ENCODE data around the gene ST6GALNAC3. TPM values are rescaled to one million over a fixed set of nuclear protein-coding genes. Genes with fewer than 3 reads are reported as not detected.
A peak's percentile ranks its signal among the peaks of the same experiment; 100 is the strongest.
"Not testable (repeated sequence)": the region's sequence is repeated elsewhere in the genome, so short reads cannot be mapped to it uniquely, and the experiment has no call there.

ST6GALNAC3 gene
- total RNA-seq, 1 donor from 2014 or later, result 7.2 TPM

DNA sequence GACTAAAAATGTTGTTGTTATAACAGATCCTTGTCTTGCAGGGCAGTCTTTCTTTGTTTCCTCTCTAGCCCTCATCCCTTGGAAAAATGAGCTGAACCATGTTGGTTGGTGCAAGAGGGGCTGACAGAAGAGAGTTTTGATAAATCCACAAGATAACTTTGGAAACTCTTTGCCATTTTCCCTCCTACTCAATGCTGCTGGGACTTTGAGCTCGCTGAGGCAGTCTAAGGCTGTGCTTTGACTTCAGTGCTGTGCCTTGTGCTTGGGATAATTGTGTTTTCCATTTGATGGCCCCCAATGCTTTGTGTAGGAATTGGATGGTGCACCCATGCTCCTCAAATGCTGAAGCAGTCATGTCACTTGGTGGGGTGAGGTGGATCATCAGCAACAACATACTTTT lies 31.7 kb downstream of the ST6GALNAC3 start:
- no peak for DNase-seq (ENCODE audit: low spot score)

DNA sequence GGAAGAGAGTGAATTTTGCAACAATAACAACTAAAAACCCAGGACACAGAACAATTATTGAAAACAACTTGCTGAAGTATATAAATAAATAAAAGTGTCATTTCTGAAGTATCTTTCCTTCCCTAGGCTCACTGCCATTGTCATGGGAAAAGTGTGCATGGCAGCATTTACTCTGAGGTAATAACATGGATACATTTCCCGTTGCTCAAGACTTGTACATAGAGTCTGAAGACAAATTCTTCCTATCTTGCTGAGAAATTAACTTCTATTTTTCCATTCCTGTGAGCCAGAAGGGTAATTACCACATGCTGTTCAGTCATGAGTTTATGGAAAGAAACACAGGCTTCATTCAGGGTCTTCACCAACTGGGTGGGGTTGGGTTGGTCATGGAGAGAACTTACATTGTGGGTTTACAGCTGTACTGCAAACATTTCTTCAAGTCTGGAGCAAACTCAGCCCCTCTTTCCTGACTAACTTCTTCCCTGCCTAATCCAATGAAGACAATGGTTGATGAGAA lies 32.2 kb downstream of the ST6GALNAC3 start:
- no peak for DNase-seq (ENCODE audit: low spot score)

DNA sequence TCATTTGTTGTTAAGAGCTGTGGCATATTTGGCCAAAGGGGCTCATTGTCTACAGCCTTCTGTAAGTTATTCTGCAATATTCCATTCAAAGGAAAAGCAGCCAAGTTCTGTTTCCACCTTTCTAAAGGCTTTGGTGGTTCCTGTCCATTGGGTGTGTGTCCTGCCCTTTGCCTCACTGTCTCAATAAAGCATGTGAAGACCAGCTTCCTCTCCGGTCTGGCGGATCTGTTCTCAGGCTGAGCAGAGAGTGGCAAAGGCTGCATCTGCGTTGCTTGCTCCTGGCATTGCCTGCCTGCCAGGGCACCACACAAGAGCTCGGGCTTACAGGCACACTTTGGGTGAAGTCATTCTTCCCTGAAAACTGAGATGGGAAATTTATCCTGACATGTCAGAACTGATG lies 34.9 kb downstream of the ST6GALNAC3 start:
- no peak for DNase-seq (ENCODE audit: low spot score)

DNA sequence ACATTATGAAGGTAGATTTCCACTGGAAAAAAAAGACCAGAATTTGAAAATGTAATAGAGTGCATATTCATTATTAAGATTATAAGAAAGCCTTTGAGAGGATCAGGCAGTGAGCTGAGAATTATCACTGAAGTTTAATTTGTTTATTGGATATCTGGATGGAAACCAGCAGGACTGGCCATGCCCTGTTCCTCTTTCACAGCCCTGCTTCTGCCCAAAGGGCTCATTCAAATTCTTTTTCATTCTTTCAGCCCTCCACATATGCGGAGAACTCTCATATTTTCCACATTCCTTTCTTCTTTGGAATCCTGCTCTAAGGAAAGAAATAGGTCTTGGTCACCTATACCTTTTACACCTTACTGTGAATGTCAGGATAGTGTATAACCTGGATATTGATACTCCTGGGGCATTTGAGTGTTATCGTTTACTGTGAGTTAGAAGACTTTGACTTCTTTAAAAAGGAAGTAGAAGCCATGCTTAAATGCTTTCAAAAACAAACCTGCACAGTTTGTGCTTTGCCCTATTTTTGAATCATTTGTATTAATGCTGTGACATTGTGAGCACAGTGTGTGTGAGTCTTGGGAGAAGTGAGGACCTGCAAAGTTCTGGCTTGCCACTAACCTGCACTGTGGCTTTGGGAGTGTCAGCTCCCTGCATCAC lies 35.5 kb downstream of the ST6GALNAC3 start:
- no peak for DNase-seq (ENCODE audit: low spot score)

DNA sequence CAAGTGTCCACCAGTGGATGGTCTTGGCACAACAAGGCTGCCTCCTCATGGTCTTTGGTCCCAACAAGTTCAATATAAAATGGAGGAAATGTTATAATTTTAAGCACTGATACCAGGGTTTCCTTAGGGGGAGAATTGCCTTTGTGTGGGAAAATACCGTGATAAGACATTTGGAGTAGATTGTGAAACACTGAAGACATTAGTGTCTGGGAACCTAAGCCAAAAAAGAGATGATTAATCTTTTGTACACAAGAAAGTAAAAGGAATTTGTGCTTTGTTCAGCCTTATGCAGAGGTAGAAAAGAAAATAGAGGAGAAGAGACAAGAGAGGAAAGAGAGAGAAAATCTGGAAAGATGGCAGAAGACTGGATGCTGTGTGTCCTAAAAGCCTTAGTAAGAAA lies 36.1 kb downstream of the ST6GALNAC3 start:
- DNase-seq (ENCODE audit: low spot score), result no peak

DNA sequence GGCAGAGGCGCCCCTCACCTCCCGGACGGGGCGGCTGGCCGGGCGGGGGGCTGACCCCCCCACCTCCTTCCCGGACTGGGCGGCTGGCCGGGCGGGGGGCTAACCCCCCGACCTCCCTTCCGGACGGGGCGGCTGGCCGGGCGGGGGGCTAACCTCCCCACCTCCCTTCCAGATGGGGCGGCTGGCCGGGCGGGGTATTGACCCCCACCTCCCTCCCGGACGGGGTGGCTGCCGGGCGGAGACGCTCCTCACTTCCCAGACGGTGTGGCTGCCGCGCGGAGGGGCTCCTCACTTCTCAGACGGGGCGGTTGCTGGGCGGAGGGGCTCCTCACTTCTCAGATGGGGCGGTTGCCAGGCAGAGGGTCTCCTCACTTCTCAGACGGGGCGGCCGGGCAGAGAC lies 37.8 kb downstream of the ST6GALNAC3 start:
- DNase-seq (ENCODE audit: low spot score), result not testable (repeated sequence)

DNA sequence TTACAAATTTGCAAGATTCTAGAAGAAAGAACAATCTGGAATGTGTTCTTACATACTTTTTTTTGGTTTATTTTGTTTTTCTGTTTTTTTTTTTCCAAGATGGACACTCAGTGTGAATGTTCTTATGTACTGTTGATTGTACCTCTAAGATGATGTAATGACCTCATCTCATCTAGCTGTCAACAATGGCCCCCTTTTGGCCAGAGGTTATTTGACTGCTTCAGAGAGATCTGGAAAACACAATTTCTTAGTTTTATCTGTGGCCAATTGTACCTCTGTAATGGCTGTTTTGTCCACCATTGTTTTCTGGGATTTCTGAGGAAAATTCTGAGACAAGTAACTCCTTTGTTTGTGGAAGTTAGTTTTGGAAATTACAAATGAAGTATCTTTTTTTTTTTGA lies 38.9 kb downstream of the ST6GALNAC3 start:
- DNase-seq (ENCODE audit: low spot score), result no peak

DNA sequence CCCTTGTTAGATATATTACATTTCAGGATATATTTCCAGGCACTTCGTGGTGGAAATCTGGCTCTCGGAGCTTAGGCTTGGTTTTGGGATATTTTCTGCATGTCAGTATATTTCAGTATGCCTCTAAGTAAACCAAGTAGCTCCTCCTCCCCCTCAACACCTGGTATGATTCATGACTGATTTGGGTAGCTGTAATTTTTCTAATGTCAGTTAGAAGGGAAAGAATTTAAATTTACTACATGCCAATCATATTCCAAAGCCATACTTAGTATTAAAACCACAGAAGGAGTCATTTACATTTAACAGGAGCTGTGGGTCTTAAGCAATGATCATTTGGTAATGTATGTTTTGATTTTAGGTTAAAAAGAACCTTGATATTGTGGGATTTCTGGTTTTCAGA lies 40.6 kb downstream of the ST6GALNAC3 start:
- DNase-seq (ENCODE audit: low spot score), result no peak

DNA sequence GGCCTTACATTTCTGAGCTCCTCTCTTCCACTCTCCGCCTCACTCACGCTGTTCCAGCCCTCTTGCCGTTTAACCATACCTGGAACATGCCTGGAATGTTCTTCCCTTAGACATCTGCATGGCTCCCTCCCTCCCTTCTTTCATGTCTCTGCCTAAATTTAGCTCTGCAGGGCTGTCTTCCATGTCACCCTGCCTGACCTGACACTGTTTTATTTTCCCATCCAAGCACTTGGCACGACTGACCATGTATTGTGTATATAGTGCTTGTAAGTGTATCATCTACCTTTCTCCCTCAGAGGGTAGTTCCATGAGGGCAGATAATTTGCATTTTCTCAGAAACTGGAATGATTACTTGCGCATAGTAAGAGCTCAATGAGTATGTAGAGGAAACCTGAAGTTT lies 47.3 kb downstream of the ST6GALNAC3 start:
- DNase-seq (ENCODE audit: low spot score), result no peak

DNA sequence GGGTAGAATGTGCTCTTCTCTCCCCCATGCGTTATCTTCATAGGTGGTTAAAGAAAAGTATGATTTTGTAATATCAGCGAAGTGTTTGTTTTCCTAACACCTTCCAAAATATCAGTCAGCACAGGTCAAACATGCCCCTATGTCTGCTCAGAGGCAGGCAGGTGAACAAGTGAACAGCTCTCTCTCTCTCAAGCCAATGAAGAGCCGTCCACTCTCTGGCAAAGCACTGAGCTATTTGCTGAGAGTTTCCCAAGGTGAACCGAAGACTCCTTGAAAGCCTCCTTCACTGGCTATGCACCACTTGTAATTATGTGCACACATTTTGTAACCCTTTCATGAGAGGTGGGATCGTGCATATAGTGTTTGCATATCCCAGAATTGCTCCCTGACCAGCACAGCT lies 47.7 kb downstream of the ST6GALNAC3 start:
- no peak for DNase-seq (ENCODE audit: low spot score)

DNA sequence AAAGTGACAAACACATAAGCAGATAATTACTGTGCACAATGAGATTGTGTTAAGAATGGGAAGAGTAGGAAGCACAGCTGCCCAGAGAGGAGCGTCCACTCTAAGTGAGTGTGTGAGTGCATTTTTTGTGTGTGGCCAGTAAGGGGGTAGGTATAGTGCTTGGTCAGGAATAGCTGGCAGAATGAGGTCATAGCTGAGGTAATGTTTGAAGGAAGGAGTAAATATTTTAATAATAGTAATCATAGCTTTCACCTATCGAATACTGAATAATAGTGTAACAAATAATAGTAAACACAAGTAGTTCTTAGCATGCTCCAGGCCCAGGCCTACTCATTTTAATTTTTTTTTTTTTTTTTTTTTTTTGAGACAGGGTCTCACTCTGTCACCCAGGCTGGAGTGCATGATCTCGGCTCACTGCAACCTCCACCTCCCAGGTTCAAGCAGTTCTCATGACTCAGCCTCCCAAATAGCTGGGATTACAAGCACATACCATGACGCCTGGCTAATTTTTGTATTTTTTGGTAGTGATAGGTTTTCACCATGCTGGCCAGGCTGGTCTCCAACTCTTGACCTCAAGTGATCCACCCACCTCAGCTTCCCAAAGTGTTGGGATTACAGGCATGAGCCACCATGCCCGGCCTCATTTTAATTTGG lies 49.0 kb downstream of the ST6GALNAC3 start:
- DNase-seq (ENCODE audit: low spot score), result not testable (repeated sequence)

DNA sequence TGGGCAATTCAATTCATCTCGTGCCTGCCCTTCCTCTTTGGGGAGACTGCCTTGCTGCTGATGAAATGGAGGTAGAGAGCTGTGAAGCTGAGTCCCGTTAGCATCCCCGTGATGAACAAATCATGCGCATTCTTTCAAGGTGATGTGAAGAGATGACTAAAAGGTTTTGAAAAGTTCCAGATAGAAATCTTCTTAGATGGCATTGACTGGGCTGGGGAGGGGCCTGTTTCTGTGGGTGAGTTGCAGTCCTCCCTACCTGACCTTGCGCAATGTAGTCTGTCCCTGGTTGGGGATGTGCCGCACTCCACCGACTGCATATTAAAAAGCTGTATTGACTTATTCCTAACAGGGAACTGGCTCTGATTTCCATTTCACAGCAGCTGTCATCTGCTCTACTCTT lies 49.6 kb downstream of the ST6GALNAC3 start:
- peak; percentile 47 for DNase-seq (ENCODE audit: low spot score)

DNA sequence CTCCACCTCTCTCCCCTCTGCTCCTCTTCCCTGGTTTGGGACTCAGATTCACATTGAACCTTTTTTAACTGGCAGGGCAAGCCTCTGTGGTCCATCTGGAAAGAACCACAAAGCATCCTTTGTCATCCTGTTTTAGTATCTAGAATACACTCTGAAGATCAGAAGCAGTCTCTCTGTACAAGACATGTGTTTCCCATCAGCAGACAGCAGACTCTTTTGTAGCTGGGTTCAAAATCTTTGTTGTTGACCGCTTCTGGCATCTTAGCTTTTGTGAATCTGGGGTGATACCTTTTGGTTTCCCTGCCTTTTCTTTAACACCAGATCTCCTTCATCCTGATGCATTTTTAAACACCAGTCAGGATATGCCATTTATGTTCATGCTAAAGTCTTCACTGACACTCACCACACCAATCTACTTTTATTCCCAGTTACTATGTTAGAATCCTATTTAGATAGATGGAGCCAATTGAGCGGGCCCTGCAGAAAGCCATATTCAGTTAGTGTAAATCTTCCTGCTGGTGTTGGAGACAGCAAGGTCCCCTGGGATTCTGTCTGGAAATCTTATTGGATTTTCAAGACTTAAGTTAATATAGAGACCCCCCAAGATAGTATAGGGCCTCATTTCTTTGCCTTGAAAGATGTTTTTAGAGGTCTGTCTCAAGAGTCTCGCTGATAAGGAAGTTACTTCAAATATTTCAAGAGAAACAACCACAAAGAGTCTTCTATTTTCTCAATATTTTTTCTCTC lies 51.1 kb downstream of the ST6GALNAC3 start:
- peak; percentile 90 for DNase-seq (ENCODE audit: low spot score)

DNA sequence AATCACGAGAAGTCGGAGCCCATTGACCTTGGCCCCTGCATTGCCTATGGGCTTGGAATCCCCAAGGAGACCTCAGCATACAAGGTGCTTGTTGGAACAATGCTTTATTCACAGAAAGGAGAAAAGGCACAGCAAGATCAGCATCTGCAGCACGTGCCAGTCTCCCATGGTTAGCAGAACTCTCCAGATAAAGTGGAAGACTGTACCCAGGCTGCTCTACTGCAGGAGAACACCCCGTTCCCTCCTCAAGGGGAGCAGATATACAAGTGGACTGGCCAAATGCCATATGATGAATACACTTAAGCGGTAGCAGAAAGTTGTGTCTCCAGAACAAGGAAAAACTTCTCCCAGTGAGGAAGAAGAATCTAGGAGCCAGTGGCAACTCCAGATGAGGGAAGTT lies 53.5 kb downstream of the ST6GALNAC3 start:
- no peak for DNase-seq (ENCODE audit: low spot score)

DNA sequence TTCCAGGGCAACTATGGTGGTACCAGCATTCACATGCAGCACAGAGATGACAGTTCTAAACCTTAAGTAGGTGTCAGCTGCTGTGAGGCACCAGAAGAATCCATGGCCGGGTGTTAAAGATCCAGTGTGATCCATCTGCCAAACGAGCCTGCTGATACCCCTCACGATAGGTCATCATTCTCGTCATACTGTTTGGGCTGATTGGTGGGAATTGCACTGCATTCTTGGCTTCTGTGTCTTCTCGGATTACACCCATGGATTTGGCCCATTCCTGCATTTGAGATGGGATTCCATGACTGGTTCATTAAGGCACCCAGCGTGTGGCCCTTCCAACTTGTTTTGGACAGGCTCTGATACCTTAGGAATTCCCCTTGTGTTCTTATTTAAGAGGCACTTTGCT lies 55.2 kb downstream of the ST6GALNAC3 start:
- DNase-seq (ENCODE audit: low spot score), result no peak

DNA sequence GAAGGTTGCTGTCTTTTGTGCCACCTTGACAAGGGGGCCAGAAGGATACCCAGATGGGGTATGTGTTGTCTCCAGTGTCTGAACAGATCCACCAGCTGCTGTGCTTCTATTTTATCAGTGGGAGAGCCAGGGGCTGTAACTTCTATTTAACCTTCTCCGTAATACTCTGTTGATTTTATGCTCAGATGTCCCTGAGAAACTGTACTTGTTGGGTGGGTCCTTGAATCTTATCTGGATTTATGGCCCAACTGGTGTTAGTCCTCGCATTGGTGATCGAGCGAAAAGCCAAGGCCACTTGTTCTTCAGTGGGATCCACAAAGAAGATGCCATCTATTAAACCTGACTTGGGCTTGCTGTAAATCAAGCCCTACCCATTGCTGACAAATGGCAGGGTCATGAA lies 56.4 kb downstream of the ST6GALNAC3 start:
- no peak for DNase-seq (ENCODE audit: low spot score)

DNA sequence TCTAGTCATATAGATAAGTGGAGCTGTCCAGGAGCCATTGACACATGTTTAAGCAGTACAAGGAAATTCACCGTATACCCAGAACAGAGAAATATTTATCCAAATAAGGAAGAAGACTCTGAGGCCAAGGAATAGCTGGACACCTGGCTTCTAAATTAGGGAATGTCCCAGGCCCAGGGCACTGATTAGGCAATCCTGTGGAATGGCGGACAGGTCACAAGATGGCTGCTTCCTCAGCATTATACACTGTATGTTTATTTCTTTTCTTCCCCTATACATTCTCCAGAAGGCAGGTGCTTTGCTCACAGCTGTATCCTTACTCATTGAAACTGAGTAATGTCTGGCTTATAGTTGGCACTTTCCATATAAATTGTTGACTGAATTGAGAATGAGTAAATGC lies 59.4 kb downstream of the ST6GALNAC3 start:
- no peak for DNase-seq (ENCODE audit: low spot score)

DNA sequence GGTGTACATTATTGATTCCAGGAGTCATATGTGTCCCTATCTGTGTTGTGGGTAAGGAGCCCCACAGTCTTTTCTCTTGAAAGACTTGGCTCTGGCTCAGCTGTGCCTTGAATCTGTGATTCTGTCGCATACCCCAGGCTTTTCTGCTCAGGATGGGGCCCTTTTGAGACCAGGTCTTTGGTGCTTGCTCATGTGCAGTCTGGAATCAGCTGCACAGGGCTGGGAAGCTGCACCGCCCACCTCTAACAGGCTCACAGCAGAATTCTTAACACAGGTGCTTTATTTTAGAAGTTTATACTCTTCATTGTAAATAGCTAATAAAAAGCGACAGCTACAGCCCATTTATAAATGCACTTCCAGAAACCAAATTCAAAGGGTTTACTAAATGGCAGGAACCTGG lies 61.3 kb downstream of the ST6GALNAC3 start:
- DNase-seq (ENCODE audit: low spot score), result no peak

DNA sequence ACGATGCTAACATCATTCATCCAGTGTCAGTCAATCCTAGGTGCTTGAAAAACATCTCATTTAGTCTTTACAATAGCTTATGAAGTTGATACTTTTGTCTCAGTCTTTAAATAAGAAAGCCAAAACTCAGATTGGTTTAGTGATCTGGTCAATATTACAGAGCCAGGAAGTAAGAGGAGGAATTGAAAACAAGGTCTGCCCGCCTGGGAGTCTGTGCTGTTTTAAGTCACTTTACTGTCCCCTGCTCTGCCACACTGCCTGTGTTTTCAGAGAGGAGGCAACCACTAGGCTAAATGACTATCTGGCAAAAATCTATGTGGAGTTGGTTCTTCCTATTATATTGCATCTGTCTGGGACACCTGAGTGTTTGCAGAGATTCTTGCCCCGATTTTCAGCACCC lies 62.3 kb downstream of the ST6GALNAC3 start:
- DNase-seq (ENCODE audit: low spot score), result no peak

DNA sequence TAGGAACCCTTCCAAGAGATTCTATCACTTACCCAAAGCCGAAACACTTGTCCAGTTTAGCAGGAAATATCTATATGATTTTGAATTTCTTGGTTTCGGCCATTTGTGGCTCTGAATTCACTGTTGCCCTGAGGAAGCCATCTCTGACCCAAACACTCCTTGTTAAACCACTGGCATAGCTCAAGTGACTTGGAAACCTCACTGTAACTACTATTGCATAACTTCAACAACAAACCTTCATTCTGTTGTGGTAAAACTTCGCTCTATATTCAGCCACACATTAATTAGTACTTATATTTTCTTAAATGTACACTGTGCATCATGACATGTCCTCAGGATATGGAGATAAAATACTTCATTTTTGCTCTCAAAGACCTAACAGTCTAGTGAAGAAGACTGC lies 63.2 kb downstream of the ST6GALNAC3 start:
- DNase-seq (ENCODE audit: low spot score), result no peak

DNA sequence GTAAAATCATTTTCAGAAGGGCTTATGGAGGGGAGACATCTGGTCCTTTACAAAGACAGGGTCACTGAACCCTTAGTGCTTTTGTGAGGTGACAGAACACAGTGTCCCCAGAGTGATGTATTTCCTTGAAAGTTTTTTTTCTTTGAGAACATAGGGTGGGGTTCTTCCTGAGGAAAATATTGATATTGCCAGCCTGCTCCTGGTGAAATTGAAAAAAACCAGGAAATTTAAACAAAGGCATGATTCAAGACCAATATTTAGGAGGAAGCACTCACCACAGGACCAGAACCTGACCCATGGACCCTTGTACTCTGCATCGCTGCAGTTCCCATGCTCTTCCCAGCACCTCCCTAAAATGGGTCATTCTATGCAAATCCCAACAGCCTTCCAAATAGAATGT lies 63.7 kb downstream of the ST6GALNAC3 start:
- DNase-seq (ENCODE audit: low spot score), result no peak

DNA sequence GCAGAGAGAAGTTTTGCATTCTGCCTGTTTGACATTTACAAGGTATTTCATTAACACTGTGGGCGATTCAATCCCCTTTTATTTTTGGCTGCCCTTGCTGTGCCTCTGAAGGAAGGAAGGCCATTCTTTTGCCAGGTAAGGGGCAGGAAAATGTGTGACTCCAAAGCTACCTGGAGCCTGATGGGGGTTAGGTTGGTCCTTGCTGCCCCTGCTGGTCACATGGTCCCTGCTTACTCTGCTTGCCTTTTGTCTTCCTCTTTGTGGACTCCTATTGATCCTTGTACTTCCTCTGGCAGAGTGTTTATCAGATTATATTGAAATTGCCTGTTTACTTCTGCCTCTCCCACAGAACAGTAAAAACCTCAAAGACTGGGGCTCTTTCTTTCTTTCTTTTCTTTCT lies 65.7 kb downstream of the ST6GALNAC3 start:
- DNase-seq (ENCODE audit: low spot score), result no peak

DNA sequence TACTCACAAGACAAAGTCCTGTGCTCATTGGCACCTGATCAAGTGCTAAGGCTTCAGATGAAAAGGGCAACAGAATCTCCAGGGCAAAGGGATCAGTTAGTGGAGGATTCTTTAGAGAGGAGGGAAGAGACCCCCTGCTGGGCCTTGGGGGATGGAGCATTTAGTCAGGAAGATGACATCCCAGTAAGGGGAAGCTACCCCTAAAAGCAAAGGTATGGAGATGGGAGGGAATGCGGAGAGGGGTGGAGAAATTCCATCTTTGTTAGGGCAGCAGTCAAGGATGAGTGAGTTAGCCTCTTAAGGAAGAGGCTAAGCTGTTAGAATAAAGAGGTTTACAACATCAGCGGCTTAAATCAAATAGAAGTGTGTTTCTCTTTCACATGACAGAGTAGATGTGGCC lies 67.4 kb downstream of the ST6GALNAC3 start:
- no peak for DNase-seq (ENCODE audit: low spot score)
